WTC11 (cell line): Measurements from ENCODE around the gene GJA4. TPM values are rescaled to one million over a fixed set of nuclear protein-coding genes. Genes with fewer than 3 reads are reported as not detected.

Experiments
- ATAC-seq: fragments of 200-7000 bp; cut with Tn5 transposase; 2 replicates; pipeline ENCODE4 v1.10.0; 2021; ENCODE audit warnings: mild to moderate bottlenecking, moderate library complexity
- CTCF ChIA-PET: fragments of 300-600 bp; sonication (Branson Sonifier 250); formaldehyde crosslinking; loops from one replicate; lab custom pipeline; 2021; ENCODE audit warnings: antibody characterized with exemption; lab: Charles Lee
- POLR2A ChIA-PET: fragments of 350-600 bp; sonication (Branson Sonifier 250); formaldehyde crosslinking; loops from one replicate; lab custom pipeline; 2021; ENCODE audit warnings: antibody characterized with exemption; lab: Charles Lee
- DNase-seq: peaks from one replicate; pipeline ENCODE4 v3.0.0; 2021; ENCODE audit warnings: low spot score
- H3K27ac Mint-ChIP-seq: 2 replicates; pipeline ENCODE4 v1.8.0; 2021; ENCODE audit warnings: mixed read lengths
- H3K27me3 Mint-ChIP-seq: 2 replicates; pipeline ENCODE4 v1.8.0; 2021; ENCODE audit warnings: low read depth, mild to moderate bottlenecking, moderate library complexity, mixed read lengths
- H3K36me3 Mint-ChIP-seq: 2 replicates; pipeline ENCODE4 v1.8.0; 2021; ENCODE audit warnings: mixed read lengths
- H3K4me1 Mint-ChIP-seq: 2 replicates; pipeline ENCODE4 v1.8.0; 2022; ENCODE audit warnings: mixed read lengths
- H3K4me3 Mint-ChIP-seq: 2 replicates; pipeline ENCODE4 v1.8.0; 2021; ENCODE audit warnings: mild to moderate bottlenecking, moderate library complexity, mixed read lengths
- H3K9me3 Mint-ChIP-seq: 2 replicates; pipeline ENCODE4 v1.8.0; 2021; ENCODE audit warnings: mixed read lengths
- CTCF ChIP-seq: fragments of 200-600 bp; IDR thresholded peaks from 2 replicates; pipeline ENCODE4 v1.8.0; 2022; ENCODE audit warnings: antibody characterized with exemption
- ERG ChIP-seq: fragments of 250-450 bp; sonication (Bioruptor Pico); IDR thresholded peaks from 2 replicates; pipeline ENCODE4 v1.8.0; 2021; ENCODE audit warnings: mild to moderate bottlenecking
- GABPB1 ChIP-seq: sonication (generic); formaldehyde crosslinking; IDR thresholded peaks from 2 replicates; pipeline ENCODE4 v1.8.1; 2023; ENCODE audit warnings: mild to moderate bottlenecking, missing genetic modification reagents
- IRF2 ChIP-seq: sonication (generic); formaldehyde crosslinking; IDR thresholded peaks from 2 replicates; pipeline ENCODE4 v1.8.0; 2022; ENCODE audit warnings: low read depth, missing genetic modification reagents, borderline replicate concordance
- JUN ChIP-seq: sonication (generic); formaldehyde crosslinking; IDR thresholded peaks from 2 replicates; pipeline ENCODE4 v1.8.0; 2023; ENCODE audit warnings: mild to moderate bottlenecking, missing genetic modification reagents
- NFE2L1 ChIP-seq: sonication (generic); formaldehyde crosslinking; IDR thresholded peaks from 2 replicates; pipeline ENCODE4 v1.8.1; 2023; ENCODE audit warnings: missing genetic modification reagents
- NR2C2 ChIP-seq: sonication (generic); formaldehyde crosslinking; IDR thresholded peaks from 2 replicates; pipeline ENCODE4 v1.8.0; 2022; ENCODE audit warnings: mild to moderate bottlenecking, missing genetic modification reagents
- STAT6 ChIP-seq: sonication (generic); formaldehyde crosslinking; conservative IDR thresholded peaks from 2 replicates; pipeline ENCODE4 v1.8.1; 2023; ENCODE audit warnings: mild to moderate bottlenecking, low read depth, missing genetic modification reagents, moderate library complexity
- TEAD4 ChIP-seq: sonication (generic); formaldehyde crosslinking; IDR thresholded peaks from 2 replicates; pipeline ENCODE4 v1.8.0; 2022; ENCODE audit warnings: mild to moderate bottlenecking, missing genetic modification reagents
- USF2 ChIP-seq: sonication (generic); formaldehyde crosslinking; IDR thresholded peaks from 2 replicates; pipeline ENCODE4 v1.8.1; 2023; ENCODE audit warnings: mild to moderate bottlenecking, missing genetic modification reagents, moderate library complexity
- ZNF121 ChIP-seq: sonication (generic); formaldehyde crosslinking; IDR thresholded peaks from 2 replicates; pipeline ENCODE4 v1.8.0; 2023; ENCODE audit warnings: missing genetic modification reagents
- total RNA-seq: library from RNA; stranded (reverse); gene quantifications from 3 replicates; pipeline ENCODE4 v1.2.3, GENCODE V29; 2021

The GJA4 gene
- total RNA-seq, 1 experiment from 2014 or later: 1.0 TPM

- TF ChIP-seq STAT6 (CRISPR knock-in tag) (no peak), IRF2 (no peak), JUN (CRISPR knock-in tag) (no peak), GABPB1 (CRISPR knock-in tag) (no peak), USF2 (CRISPR knock-in tag) (no peak), ZNF121 (CRISPR knock-in tag) (no peak)
Measured at GRCh38 chr1:34785875-34786470, 6.8 kb upstream of the GJA4 start (continued).

GRCh38 chr1:34786521-34787325 lies 6.1 kb upstream of the GJA4 start:
- TF ChIP-seq NFE2L1 (CRISPR knock-in tag): 0 out of 2 replicates have a peak, but pooled peaks have one; percentile 20
- TF ChIP-seq CTCF: peak; percentile 68
- TF ChIP-seq NR2C2 (CRISPR knock-in tag): no peak
- TF ChIP-seq, all 79 proteins: peak for 2
- DNase-seq (peak; percentile 79), ATAC-seq (peak; percentile 67)
- no peaks in the 10 kb centered on the region for H3K9me3 Mint-ChIP-seq
- POLR2A ChIA-PET: no interaction called here
- H3K27ac Mint-ChIP-seq: no peak overlapping the region
- H3K4me3 Mint-ChIP-seq: no peak overlapping the region
- no peaks in the 10 kb centered on the region for H3K36me3 Mint-ChIP-seq
- CTCF ChIA-PET: interaction anchor here (0.6 to 1.6 kb wide), 24 partner anchors 9 to 240 kb away, joined by 3 to 18 read pairs (median 4); partner anchors contain the start of genes SMIM12 and TMEM35B
- peaks cover 33% of the 10 kb centered on the region for H3K27me3 Mint-ChIP-seq
- peaks cover 9% of the 10 kb centered on the region; the same call in 1 of the 2 replicates for H3K4me1 Mint-ChIP-seq

- TF ChIP-seq CTCF (peak; percentile 30), TEAD4 (no peak), ERG (no peak)
- TF ChIP-seq, all 79 proteins: peak for 1
- peaks cover 8% of the 10 kb centered on the region; the same call in 1 of the 2 replicates for H3K4me1 Mint-ChIP-seq
- H3K27ac Mint-ChIP-seq: no peak overlapping the region
- peak; percentile 60 for ATAC-seq
- H3K4me3 Mint-ChIP-seq: no peak overlapping the region
- H3K9me3 Mint-ChIP-seq: no peaks in the 10 kb centered on the region
- POLR2A ChIA-PET: no interaction called here
- H3K36me3 Mint-ChIP-seq: no peaks in the 10 kb centered on the region
- DNase-seq: peak; percentile 48
- CTCF ChIA-PET: interaction anchor here (0.5 to 1.6 kb wide), 9 partner anchors 9 to 79 kb away, joined by 3 to 14 read pairs (median 4); partner anchors contain the start of gene SMIM12
- H3K27me3 Mint-ChIP-seq: peaks cover 32% of the 10 kb centered on the region
Measured at GRCh38 chr1:34787461-34788420, 5.1 kb upstream of the GJA4 start.
